HG03103 (cell line): ENCODE data around the gene PLEKHA6.
"Not testable (repeated sequence)": the region's sequence is repeated elsewhere in the genome, so short reads cannot be mapped to it uniquely, and the experiment has no call there.

ENCODE experiments used
- ATAC-seq: cut with Tn5 transposase; IDR thresholded peaks from one replicate; pipeline ENCODE4 v1.9.1; 2021; ENCODE audit warnings: low read depth; ENCODE audit not compliant: unreplicated experiment

The PLEKHA6 gene

GRCh38 chr1:204338997-204339396 lies 20.7 kb downstream of the PLEKHA6 start:
- no peak for ATAC-seq

DNA sequence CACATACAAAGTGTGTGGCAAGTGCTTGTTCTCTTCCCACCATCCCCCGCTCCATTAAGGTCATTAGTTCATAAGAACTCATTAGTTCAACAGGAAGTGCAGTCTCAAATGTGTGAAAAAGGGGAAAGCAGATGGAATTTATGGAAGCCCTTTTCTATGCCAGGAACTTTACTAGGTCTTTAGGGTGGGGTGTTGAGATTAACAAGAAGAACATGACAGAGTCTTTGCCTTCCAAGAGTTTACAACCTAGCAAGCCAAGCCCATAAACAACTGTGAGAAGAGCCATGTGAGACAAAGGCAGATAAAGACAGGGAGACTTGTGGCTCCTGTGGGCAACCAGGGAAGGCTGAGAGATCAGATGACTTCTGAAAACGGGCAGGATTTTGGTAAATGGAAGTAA lies 21.4 kb downstream of the PLEKHA6 start:
- ATAC-seq: no peak

DNA sequence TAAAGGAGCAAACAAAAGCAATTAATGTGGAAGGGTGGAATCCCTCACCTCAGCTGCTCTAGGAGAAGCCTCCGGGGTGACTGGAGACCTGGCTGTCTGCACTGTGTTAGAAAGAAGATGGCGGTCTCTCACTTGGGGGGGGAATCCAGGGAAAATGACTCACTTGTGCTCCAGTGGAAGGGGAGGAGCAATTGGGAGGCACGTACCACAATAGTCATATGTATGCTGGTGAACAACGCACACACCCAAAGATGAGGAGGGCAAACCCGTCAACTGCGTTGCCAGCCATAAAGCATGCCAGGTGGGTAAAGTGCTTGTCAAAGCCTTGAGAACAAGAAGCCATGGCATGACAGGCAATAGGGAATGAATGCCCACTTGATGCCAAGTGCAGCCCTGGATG lies 22.1 kb downstream of the PLEKHA6 start:
- ATAC-seq: no peak

DNA sequence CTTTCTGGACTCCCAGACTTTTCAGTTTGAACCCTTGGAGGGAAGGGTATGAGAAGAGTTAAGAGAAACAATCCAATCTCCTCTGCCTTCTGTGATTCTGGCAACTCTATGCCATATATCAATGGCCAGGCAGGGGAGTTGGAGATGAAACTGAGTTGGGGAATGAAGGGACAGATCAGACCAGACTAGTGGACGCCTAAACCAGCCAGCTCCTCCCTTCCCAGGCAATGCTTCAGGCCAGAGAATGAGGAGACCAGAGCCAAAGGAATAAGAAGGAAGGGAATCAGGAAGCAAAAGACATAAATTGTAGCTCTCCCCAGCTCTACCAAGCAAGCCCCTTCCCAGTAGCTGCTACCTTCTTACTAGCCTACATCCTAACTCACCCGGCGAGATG lies 22.7 kb downstream of the PLEKHA6 start:
- no peak for ATAC-seq

DNA sequence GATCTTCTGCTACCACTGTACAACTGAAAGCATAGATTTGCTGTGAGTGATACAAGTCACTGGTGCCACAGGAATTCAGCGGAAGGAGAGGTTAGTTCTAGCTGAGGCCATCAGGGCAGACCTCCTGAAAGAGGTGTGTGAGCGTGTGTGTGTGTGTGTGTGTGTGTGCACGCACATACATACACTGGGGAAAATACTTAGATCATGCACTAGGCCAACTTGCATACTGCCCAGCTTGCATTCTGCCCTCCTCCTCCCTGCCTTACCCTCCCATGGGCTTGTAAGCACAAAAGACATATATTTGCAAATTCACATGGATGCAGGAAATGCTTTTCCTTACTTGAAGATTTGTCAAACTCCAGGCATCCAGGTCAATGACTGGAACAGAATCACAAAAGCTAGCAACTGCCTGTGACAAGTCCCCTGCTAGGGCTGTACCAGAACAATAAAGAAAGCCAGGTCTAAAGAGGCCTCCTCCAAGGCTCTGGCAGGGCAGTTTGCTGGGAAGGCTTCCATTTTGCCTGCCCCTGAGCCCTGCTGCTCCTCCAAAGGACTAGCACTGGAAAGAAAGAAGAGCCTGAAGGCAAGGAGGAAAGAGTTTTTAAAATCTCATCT lies 23.2 kb downstream of the PLEKHA6 start:
- ATAC-seq: no peak

DNA sequence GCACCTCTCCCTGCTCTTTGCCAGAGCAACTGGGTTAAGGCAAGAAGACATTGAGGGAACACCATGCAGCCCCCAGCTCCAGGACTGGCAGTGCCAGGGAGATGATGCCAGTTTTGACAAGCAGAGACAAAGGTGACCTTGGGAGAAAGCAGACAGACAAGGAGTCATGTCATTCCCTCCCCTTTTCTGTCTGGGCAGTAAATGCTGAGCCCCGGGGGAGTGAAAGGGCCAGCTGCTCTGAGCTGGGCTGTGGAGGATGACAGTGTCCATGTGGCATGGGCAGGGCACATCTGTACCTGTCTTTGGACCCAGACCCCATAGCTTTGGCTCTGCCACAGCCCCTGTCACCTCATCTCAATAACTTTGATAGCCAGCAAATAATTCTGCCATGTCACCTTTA lies 24.2 kb downstream of the PLEKHA6 start:
- no peak for ATAC-seq

DNA sequence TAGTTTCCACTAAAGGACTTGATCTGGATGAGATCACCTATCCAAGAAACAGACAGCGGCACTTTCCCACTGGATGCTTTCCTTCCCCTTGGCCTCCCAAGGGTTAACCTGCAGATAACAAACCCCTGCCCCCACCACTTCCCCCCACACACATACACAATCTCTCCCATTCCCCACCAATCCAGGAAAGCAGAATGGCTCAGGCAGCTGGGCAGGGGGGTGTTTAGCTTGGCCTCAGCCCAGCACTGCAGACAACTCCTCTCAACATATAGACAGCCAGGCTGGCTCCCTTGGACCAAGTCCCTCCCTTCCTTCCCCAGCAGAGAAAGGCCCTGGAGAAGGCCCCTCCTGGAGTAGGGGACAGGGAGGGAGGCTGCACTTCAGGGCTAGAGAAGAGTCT lies 24.6 kb downstream of the PLEKHA6 start:
- no peak for ATAC-seq

- ATAC-seq: no peak
Measured at GRCh38 chr1:204334455-204334854, 25.3 kb downstream of the PLEKHA6 start.

DNA sequence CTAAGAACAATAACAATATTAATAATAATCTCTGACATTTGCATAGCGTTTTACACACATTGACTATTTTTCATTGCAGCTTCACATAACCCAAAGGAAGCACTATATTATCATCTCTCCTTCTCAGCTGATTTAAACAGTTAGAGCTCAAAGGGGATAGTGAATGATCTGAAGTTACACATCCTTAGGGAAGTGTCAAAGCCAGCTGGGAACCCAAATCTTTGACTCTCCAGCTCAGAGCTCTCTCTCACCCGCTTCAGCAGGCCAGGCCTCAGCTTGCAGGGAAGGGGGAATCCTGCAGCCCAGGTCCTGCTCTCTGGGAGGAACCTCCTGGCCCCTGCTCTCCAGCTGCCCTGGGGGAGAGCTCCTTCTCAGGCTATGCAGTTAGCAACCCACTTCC lies 26.3 kb downstream of the PLEKHA6 start:
- no peak for ATAC-seq

DNA sequence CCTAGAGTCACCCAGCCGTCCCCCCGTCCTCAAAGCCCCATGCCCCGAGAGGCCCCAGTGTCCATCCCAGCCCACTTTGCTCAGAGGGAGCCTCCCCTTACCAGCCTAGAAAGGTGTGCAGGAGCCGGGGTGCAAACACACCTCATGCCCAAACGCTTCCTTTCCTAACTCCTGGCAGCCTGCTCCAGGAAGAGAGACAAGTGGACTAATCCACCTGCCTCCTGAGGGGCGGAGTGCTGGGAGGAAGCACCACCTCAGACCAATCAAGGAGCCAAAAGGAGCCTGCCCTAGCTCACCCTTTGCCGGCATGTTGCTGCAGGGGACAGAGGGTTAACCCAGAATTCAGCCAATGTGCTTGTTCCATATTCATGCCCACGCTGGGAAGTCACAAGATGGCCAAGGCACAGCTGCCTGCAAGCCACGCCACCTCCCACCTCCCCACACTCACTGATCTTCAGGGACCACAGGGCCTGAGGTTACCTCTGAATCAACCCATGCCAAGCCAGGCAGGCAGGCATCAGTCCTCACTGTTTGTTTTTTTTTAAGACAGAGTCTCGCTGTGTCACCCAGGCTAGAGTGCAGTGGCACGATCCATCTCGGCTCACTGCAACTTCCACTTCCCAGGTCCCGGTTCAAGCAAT lies 27.8 kb downstream of the PLEKHA6 start:
- ATAC-seq: no peak

DNA sequence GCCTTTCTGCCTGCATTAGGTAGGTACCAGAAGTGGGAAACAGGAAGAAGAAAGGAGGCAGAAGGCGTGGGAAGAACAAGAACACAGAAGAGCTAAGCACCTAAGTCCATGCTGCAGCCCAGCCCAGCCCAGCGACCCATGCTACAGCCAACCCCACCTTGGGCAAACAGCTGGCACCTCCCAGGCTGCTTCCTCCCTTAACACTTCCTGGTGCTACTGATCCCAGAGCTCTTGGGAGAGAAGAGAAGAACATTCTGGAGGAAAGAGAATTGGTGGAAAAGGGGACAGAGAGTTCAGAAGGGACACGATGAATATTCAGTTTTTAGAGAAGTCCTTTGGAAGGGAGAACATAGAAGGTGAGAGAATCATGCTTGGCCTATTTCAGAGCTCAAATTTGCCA lies 28.5 kb downstream of the PLEKHA6 start:
- ATAC-seq: no peak

DNA sequence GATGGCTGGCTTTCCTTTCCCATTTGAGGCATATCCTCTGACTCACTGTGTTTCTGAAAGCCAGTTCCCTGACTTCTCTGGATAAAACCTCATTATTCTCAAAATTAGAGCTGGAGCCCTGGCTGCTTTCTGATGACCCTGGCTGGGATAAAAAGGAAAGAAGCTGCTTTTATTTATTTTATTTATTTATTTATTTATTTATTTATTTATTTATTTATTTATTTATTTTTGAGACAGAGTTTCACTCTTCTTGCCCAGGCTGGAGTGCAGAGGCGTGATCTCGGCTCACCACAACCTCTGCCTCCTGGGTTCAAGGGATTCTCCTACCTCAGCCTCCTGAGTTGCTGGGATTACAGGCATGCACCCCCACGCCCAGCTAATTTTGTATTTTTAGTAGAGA lies 31.9 kb downstream of the PLEKHA6 start:
- not testable (repeated sequence) for ATAC-seq

- no peak for ATAC-seq
Measured at GRCh38 chr1:204327359-204327758, 32.4 kb downstream of the PLEKHA6 start.

- ATAC-seq: no peak
Measured at GRCh38 chr1:204326771-204327300, 32.9 kb downstream of the PLEKHA6 start.

GRCh38 chr1:204325944-204326343 lies 33.8 kb downstream of the PLEKHA6 start:
- no peak for ATAC-seq

- no peak for ATAC-seq
Measured at GRCh38 chr1:204323887-204324286, 35.8 kb downstream of the PLEKHA6 start.

GRCh38 chr1:204322339-204322868 lies 37.3 kb downstream of the PLEKHA6 start:
- ATAC-seq: no peak

DNA sequence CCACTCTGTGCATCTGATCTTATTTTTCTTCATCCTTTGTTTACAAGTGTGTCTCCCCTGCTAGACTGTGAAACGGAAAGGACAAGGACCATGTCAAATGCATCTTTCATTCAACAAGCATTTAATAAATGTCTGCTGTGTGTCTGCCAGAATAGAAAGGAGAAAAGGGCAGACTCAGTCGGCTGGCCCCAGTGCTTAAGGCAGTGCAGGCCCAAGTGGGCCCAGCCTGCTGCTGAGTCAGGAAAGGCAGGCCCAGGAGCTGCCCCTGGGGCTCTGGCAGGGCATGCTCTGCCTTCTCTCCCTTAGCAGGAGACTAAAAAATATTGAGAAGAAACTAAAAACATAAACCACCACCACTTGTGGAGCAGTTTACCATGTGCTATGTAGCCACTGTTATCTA lies 38.1 kb downstream of the PLEKHA6 start:
- no peak for ATAC-seq

DNA sequence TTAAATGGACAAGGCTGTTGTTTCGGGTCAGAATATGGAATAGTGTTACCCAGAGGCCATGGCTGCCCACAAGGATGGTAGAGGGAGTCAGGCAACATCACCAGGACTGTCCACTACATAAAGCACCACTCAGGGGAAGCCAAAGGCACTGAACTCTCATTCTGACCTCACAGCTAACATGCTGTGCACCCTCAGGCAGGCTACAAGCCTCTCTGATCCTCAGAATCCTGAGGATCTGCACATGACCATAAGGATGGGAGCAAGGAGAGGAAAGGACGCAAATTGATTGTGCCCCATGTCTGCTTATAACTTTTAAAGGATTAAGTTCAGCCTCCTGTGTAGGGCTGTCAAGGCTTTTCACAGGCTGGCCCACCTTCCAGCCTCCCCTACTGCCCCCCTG lies 38.7 kb downstream of the PLEKHA6 start:
- ATAC-seq: no peak

DNA sequence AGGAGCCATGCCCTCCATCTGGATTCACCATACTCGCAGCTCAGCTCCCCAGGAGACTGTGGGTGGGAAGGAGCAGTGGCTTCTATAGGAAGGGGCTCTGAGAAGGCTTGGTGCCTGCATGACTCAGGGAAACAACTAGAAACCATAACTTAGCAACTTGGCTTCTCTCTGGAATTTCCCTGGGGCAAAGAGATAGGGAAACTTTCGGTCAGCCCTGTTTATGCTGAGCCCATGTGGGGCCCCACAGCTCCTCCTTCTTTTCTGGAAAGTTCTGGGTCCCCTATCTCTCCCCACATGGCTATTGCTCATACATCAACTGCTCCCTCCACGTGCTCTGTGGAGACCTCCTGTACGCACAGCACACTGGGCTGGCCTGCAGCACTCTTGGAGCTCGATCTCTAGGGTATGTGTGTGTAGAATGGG lies 39.3 kb downstream of the PLEKHA6 start:
- no peak for ATAC-seq

GRCh38 chr1:204319462-204319861 lies 40.3 kb downstream of the PLEKHA6 start:
- ATAC-seq: no peak

DNA sequence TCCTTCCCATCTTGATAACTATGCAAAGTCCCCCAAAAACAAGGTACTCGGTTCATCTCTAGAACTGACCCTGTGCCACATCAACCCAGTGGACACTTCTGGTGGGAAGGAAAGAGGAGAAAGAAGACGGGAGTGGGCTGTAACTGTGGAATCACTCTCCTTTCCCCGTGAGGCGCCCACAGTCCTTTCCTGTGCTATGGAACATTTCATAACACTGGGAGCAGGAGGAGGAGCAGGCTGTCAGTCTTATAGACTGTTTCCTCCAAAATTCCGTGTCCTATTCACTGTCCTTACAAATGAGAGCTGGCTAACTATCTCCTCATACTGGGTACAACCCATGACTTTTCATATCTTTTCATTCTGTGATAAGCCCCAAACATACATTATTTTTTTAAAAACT lies 40.7 kb downstream of the PLEKHA6 start:
- no peak for ATAC-seq
